ENCODE data around the gene OR11L1.

Gene OR11L1

GRCh38 chr1:247841796-247842195, at the start of gene OR11L1:
OR11L1 (minus strand) TSS chr1:247841896; CDS start chr1:247841896, 0 bp downstream.
- no peak for DNase-seq

GRCh38 chr1:247884797-247885413, 43.2 kb upstream of the OR11L1 start:
- no peak for DNase-seq

- DNase-seq: no peak
Measured at GRCh38 chr1:247883346-247883745, 41.6 kb upstream of the OR11L1 start.

- DNase-seq: no peak
Measured at GRCh38 chr1:247865416-247865815, 23.7 kb upstream of the OR11L1 start.

- DNase-seq: no peak
Measured at GRCh38 chr1:247864644-247865043, 22.9 kb upstream of the OR11L1 start.

- no peak for DNase-seq
Measured at GRCh38 chr1:247862756-247863155, 21.1 kb upstream of the OR11L1 start.

GRCh38 chr1:247857985-247858619, 16.4 kb upstream of the OR11L1 start:
- DNase-seq: no peak

GRCh38 chr1:247857069-247857984, 15.6 kb upstream of the OR11L1 start, which contains the start of gene TRIM58:
TRIM58 (plus strand) TSS chr1:247857187; CDS start chr1:247857247, 60 bp downstream.
- no peak for DNase-seq

GRCh38 chr1:247855911-247856310, 14.2 kb upstream of the OR11L1 start:
- no peak for DNase-seq

- no peak for DNase-seq
Measured at GRCh38 chr1:247854899-247855545, 13.3 kb upstream of the OR11L1 start.

GRCh38 chr1:247849616-247850015, 7.9 kb upstream of the OR11L1 start:
- no peak for DNase-seq

- no peak for DNase-seq
Measured at GRCh38 chr1:247848346-247848745, 6.7 kb upstream of the OR11L1 start.

- no peak for DNase-seq
Measured at GRCh38 chr1:247845693-247846017, 4.0 kb upstream of the OR11L1 start.

- no peak for DNase-seq
Measured at GRCh38 chr1:247845011-247845692, 3.5 kb upstream of the OR11L1 start.

GRCh38 chr1:247843411-247843810, 1.7 kb upstream of the OR11L1 start:
- no peak for DNase-seq

- DNase-seq: no peak
Measured at GRCh38 chr1:247840818-247841217, 878 bp downstream of the OR11L1 start.

GRCh38 chr1:247833601-247834000, 8.1 kb downstream of the OR11L1 start:
- no peak for DNase-seq

GRCh38 chr1:247829656-247830055, 12.0 kb downstream of the OR11L1 start:
- DNase-seq: no peak

GRCh38 chr1:247825362-247825761, 16.3 kb downstream of the OR11L1 start:
- no peak for DNase-seq

GRCh38 chr1:247824023-247824422, 17.7 kb downstream of the OR11L1 start, which contains the start of gene OR14A16:
OR14A16 (minus strand) TSS chr1:247824119; CDS start chr1:247815729, 8,390 bp downstream.
- no peak for DNase-seq

- DNase-seq: no peak
Measured at GRCh38 chr1:247822060-247822459, 19.6 kb downstream of the OR11L1 start.

GRCh38 chr1:247812637-247813036, 29.1 kb downstream of the OR11L1 start:
- DNase-seq: no peak

Measured in midbrain (tissue), 1 donor.